ENCODE data around the gene LPP. TPM values are rescaled to one million over a fixed set of nuclear protein-coding genes. Genes with fewer than 3 reads are reported as not detected.

The LPP gene
- total RNA-seq, 1 donor from 2014 or later, result 114 TPM

DNA sequence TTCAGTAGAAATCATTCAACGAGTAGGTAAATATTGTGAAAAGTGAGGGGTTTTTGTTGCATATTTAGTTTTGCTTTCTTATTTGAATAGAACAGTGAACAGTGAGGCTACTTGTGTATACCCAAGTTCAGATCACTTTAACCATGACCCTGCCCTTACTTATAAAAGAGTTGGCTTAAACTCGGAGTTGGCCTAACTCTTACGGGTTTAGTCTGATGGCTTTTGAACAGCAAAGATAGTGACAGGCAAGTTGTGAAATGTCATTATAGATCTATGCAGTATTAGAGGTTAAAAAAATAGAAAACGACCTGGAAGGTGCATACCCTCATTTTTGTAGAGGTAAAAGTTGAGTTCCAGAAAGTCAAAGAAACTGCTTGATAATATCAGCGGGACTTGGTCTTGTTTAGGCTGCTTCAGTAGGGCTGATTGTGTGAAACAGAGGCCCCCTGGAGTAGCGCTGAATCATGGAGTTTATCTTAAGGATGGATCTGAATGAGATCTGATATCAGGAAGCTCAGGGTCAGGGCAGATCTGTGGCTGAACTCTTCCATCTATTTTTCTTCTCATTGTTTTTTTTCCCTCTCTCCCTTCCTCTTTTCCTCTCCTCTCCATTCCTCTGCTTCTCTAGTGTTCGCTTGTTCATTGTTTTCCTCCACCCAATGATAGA is 359.8 kb downstream of the LPP start:
- no peak for ATAC-seq
- no peak for DNase-seq (ENCODE audit: missing footprints)
- intact Hi-C loops (cut with DNase I), result no loop called here

DNA sequence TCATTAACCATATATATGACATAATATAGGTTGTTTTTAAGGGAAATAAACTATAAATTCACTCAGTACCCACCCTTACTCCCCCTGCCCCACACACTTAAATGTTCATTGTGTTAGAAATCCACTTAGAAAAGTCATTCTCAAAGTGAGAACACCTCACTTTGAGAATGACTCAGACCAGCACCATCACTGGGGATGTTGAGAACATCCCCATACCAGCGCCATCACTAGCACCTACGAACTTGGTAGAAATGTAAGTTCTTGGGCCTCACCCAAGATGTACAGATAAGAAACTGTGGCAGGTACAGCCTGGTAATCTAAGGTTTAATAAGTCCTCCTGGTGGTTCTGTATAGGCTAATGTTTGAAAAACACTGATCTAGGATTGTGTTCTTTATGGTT is 362.6 kb downstream of the LPP start:
- DNase-seq (ENCODE audit: missing footprints) (no peak), ATAC-seq (no peak)
- intact Hi-C loops (cut with DNase I), result no loop called here

DNA sequence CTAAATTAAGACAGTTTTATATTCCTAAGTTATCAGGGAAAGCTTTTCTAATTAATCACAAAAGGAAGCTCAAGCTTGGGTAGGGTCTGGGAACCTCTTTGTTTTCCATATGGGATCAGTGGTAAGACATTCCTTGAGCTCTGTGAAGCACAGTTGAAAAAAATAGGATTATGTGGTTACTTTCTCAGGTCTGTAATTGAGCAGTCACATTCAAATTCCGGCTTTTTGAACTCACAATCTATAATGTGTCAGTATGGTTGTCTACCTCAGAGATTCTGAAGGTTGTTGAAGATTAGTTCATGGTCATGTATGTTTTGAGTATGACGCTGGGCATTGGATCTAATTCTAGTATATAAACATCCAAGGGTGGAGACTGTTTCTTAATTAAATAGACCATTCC is 364.5 kb downstream of the LPP start:
- intact Hi-C loops (cut with DNase I), result no loop called here
- ATAC-seq, result no peak
- no peak for DNase-seq (ENCODE audit: missing footprints)

DNA sequence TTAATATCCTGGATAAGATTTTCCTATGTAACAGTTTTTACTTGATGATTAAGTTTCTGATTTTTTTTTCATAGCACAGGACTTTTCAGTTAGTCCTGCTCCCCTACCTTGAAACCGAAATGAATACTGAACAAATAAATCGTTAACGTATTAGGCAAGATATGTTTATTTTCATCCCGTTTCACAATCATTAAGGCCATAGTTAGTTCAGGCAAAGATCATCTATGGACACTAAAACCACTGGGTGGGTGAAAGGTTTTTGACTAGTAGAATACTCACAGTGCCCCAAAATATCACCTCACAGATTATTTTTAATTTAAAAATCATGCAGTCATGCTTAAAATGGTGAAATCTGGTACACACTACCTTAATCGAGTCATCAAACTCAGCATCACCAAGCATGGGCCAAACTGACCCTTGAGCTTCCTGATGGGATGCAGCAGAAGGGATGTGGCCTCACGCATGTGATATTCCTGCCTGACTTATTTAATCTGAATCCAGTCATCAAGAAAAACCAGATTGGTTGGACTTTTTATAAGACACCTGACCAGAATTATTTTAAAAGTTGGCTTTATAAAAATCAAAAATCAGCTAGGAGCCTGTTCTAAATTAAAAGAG is 365.0 kb downstream of the LPP start:
- DNase-seq (ENCODE audit: missing footprints) (no peak), ATAC-seq (no peak)
- intact Hi-C loops (cut with DNase I), result no loop called here

DNA sequence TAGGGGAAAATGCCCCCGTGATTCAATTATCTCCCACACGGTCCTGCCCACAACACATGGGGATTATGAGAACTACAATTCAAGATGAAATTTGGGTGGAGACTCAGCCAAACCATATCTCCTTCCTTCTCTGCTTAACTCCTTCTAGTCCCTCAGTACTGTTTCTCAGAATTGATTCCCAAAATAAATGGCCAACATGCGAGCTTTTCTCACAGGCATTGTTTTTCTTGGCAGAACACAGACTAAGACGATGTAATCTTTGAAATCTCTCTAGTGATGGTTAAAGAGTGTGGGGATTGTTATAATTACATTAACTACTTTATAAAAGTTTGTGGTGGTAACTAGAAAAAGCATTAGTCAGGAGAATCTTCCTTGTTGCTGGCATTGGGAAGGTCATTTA is 366.5 kb downstream of the LPP start:
- intact Hi-C loops (cut with DNase I), result no loop called here
- DNase-seq (ENCODE audit: missing footprints), result no peak
- no peak for ATAC-seq

DNA sequence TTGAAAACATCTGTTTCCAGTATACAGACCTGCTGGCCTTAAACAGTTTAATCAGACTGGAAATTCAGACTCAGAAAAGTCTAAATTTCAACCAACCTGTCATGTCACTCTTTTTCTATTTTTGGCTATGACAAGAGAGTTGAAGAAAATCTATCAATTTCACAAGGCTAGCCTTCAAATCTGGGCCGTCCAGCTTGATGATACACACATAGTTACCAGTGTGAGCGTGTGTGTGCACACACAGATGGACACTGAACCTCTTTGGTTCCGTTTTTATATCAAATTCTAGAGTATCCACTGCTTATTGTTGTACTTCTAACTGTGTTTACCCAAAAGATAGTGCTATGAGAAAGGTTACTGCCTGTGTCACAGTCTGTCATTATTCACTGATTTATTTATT is 368.2 kb downstream of the LPP start:
- ATAC-seq, result no peak
- no peak for DNase-seq (ENCODE audit: missing footprints)
- intact Hi-C loops (cut with DNase I), result no loop called here

DNA sequence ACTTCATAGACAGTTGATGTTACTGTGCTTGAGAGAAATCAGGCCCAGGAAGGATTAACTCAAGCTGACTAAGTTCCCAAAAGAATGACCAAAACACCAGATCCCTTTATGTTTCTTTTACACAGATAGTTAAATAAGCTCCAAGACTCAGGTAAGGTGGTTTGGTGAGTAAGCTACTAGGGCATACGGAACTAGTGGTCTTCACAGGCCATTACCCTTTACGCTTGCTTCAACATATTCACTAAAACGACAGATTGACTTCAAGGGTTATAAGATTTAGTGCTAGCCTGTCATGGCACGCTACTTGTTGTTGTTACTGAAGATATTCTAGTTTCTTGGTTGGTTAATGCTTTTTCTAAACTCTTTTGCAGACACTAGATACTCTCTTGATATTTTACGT is 369.3 kb downstream of the LPP start:
- intact Hi-C loops (cut with DNase I), result no loop called here

DNA sequence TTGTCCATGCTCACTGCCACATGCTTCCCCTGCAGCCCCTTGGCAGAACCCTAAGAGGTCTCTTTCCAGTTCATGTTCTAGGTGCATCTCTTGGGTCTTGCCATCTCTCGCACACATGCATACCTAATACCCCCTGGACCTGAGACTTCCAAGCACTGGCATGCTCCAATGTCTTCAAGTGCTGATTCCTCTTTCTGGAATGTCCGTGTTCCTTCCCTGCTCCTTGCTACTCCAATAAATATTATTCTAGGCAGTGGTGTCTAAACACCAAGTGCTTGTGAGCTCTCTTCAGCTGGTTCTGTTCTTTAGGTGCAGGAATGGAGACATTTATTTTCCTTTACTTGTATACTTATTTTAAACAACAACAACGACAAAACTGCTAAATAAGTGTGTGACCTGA is 370.1 kb downstream of the LPP start:
- DNase-seq (ENCODE audit: missing footprints) (no peak), ATAC-seq (no peak)
- intact Hi-C loops (cut with DNase I), result no loop called here

More for the DNA sequence above, 369.3 kb downstream of the LPP start:
- ATAC-seq, result no peak
- no peak for DNase-seq (ENCODE audit: missing footprints)

DNA sequence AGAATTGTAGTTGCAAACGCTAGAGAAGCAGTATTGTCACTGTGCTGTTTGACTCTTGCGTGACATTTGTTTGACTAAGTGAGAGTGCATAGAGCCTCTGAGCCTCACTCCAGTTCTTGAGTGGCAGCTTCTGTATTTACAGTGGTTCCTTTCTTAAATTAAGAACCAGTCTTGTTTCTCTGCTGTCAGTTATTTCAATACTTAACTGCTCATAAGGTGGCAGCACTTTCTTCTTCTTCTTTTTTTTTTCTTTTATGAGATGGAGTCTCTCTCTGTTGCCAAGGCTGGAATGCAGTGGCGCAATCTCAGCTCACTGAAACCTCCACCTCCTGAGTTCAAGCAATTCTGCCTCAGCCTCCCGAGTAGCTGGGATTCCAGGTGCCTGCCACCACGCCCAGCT is 372.1 kb downstream of the LPP start:
- no peak for ATAC-seq
- no peak for DNase-seq (ENCODE audit: missing footprints)
- intact Hi-C loops (cut with DNase I), result no loop called here

DNA sequence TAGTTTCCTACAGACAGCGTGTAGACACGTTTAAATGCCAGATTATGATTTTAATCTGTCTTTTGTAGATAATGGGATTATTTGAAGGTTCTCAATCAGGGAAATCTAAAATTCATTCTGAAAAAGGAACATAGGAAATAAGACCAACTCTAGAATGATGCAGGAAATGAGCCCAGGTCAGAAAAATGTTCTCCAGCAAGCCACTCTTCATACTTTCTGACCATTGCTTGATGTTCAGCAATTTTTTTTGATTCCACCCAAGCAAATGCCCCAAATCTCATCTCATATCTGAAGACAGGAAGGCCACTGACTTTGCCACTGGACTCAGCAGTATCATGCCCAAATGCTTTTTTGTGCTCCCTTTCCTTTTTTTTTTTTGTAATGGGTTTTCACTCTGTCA is 373.4 kb downstream of the LPP start:
- intact Hi-C loops (cut with DNase I), result no loop called here
- DNase-seq (ENCODE audit: missing footprints), result no peak
- ATAC-seq, result no peak

DNA sequence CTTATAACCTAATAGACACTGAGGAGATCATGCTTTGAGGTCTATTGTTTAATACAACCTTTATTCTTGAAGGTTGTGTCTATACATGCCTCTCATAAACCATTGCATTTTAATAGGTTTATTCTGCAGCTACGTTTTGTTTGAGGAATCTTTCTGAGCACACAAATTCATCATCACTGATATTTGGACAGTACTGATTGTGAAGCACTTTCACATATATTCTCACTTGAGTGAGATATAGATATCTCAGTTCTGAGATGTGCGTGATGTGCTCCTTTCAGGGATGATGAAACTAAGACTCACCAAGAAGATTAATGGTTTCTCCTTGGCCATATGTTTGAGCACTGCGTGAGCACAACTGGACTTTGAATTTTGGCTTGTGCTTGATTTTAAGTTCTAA is 374.4 kb downstream of the LPP start:
- ATAC-seq (no peak), DNase-seq (ENCODE audit: missing footprints) (no peak)
- intact Hi-C loops (cut with DNase I), result no loop called here

DNA sequence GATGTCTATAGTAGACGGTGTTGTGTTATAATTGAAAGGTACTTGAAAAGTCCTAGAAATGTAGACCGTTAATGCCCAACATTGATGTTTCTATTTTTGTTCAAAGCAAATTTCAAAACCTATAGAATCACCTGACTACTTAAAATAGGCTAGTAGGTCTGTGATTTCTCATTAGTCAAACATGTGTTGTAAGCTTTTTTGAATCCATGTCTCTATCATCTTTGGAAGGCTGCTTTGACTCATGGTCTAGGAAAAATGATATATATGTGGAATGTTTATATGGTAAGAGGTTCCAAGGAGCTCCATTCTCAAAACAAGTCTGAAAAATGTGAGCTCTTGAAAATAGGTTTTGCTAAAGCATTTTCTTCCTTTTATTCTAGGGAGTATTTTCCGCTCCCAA is 375.3 kb downstream of the LPP start:
- DNase-seq (ENCODE audit: missing footprints) (no peak), ATAC-seq (no peak)
- intact Hi-C loops (cut with DNase I), result no loop called here

DNA sequence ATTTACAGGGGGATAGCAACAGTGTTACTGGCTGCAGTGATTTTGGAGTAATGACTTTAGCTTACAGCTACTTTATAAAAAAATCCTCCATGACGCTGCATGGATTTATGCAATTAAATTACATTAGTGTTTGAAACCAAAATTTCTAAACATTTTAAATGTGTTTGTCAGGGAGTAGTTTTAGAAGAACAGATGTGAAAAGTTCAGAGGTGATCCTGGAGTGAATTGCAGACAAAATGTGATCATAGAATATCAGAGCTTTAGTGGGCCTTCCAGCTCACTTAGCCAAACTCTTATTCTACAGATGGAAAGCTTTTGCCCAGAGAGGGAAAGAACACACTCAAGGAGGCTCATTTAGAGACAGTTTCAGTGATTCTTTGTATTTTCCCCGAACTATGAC is 376.3 kb downstream of the LPP start:
- DNase-seq (ENCODE audit: missing footprints) (no peak), ATAC-seq (no peak)
- intact Hi-C loops (cut with DNase I), result no loop called here

DNA sequence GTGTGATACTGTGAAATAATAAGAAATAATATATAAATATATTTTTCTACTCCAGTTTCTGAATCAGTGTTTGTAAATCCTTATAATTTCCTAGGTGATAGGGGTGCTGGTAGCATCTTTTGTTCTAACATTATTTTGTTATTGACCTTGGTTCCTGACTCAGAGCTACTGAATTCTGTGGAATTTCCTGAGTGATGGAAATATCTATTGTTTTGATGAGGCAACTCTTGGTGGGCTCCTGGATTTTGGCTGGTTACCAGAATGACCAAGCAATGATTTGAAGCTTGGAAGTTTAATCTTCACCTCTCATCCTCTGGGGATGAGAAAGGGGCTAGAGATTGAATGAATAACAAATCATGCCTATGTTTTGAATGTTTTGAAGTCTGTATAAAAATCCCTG is 377.3 kb downstream of the LPP start:
- no peak for ATAC-seq

DNA sequence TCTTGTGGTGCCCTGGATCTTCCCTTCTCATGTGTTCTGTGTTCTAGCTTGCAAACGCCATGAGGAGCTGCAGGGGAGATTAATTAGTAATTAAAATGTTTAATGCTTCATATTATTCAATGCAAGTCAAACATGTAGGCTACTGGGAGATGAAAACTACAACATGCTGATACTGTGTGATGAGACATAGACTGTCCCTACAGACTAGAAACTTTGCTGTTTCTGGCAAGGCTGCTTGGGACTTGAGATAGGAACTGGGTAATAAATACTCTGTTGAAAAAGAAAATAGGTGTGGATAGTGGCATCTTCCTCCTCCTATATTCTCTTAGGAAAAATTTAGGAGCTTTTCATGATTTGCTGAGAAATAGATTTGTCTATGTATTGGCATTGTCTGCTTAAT is 379.2 kb downstream of the LPP start:
- ATAC-seq (no peak), DNase-seq (ENCODE audit: missing footprints) (no peak)
- intact Hi-C loops (cut with DNase I), result no loop called here

More for the DNA sequence above, 377.3 kb downstream of the LPP start:
- no peak for DNase-seq (ENCODE audit: missing footprints)
- intact Hi-C loops (cut with DNase I), result no loop called here

DNA sequence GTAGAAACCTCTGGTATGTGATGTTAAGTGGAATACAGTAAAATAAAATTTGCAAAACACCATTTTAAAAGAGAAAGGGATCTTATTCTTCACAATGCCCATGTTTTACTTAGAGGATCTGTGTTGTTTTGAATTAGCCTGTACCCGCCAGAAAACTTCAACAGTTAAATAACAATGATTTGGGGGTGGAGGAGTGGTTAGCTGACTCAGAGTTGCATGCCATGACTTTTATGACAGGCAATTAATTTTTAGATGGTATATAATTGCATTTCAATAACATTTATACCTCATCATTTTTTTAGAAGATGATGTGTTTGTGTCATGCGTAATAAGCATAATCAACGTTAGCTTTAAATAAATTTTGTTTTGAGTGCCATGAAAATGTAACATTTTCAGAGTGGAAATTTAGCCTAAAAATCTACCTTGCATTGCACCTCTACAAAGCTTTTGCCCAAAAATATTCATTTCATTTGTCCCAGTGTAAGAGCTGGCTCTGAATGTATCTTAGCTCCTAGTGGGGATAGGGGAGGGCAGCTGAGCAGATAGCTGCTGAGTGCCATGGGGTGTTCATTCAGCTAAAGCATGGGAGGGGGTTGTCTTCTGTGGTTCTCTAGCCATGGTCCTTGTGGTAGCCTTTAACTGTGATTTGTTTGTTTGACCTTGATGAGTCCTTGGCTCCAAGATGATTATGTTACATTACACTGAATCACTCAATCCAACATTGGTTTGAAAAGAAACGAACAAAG is 379.8 kb downstream of the LPP start:
- intact Hi-C loops (cut with DNase I), result no loop called here
- ATAC-seq (no peak), DNase-seq (ENCODE audit: missing footprints) (no peak)

DNA sequence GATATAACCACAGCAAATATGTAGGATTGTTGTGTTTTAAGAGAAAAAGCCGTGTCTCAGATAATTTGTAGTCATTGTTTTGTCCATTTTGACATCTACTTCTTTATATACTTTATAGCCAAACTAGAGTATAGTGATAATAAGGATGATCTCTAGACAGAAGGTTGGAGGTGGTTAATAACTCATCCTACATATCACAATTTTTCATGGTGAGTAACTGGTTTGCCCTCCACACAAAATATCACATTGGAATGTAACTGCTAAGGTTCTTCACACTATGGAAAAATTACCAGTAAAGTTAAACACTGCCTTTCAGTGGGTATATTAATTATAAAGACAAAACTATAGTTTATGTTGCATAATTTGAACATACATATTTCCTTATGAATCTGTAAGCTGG is 380.7 kb downstream of the LPP start:
- ATAC-seq (no peak), DNase-seq (ENCODE audit: missing footprints) (no peak)
- intact Hi-C loops (cut with DNase I), result no loop called here

DNA sequence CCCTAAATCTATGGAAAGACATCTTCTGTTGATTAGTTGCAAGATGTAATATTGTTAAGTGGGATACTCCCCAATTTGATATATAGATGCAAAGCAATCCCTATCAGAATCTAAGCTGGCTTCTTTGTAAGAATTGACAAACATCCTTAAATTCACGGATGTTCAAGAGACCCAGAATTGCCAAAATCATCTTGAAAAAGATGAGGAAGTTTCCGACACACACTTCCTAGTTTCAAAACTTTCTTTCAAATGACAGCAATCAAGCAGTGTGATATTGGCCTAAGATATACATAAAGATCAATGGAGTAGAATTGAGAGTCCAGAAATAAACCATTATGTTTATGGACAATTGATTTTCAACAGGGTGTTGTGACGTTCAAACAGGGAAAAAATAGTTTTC is 383.6 kb downstream of the LPP start:
- DNase-seq (ENCODE audit: missing footprints) (no peak), ATAC-seq (no peak)
- intact Hi-C loops (cut with DNase I), result no loop called here

DNA sequence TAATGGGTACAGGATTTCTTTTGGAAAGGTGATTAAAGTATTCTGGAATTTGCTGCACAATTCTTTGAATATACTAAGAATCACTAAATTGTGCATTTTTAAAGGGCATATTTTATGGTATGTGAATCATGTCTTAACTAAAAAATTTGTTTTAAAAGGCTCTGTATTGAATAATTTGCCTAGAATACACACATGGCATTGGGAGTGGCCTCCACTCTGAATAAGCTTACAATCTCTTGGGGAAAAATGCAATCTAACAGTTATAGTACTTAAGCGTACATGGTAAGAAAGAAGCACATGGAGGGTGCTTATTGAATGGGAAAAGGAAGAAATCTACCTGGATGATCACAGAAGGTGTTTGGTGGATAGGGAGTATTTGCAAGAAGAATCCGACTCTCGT is 385.1 kb downstream of the LPP start:
- intact Hi-C loops (cut with DNase I), result no loop called here
- DNase-seq (ENCODE audit: missing footprints) (no peak), ATAC-seq (no peak)

DNA sequence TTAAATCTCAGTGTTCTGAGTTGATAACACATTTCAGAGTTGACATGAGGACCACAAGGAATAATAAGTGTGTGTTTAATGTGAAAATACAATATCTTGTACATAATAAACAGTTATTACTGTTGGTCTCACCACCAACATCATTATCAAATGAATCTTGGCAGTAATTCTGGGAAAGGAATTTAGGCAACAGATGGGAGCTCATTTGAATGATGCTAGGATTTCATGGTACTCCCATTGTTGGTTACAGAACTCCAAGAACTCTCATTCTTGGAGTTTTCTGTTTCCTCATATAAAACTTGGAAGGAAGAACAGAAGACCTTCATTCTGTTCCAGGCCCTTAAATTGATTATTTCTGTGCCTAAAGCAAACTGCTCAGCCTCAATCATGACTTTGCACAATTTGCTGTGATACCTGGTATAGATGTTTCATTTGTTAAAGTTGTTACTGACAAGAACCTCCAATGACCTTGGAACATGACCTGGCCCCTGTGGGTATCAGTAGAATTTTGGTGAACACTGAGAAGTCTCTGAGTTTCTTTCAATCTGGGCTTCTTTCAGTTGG is 385.8 kb downstream of the LPP start:
- ATAC-seq (no peak), DNase-seq (ENCODE audit: missing footprints) (no peak)
- intact Hi-C loops (cut with DNase I), result no loop called here

Data from Right ventricle myocardium inferior (tissue), 1 donor.